22Rv1 (cell line): ENCODE measurements around the gene SPEG.

Source experiments
- ZFX ChIP-seq: fragments of 450-650 bp; IDR thresholded peaks from 2 replicates; pipeline ENCODE4 v1.6.1; 2017; ENCODE audit warnings: antibody characterized with exemption, borderline replicate concordance
- TF ChIP-seq, protein P1 (sequence below): fragments of 450-650 bp; IDR thresholded peaks from 2 replicates; pipeline ENCODE4 v1.5.1; 2017; ENCODE audit warnings: mild to moderate bottlenecking

DNA sequence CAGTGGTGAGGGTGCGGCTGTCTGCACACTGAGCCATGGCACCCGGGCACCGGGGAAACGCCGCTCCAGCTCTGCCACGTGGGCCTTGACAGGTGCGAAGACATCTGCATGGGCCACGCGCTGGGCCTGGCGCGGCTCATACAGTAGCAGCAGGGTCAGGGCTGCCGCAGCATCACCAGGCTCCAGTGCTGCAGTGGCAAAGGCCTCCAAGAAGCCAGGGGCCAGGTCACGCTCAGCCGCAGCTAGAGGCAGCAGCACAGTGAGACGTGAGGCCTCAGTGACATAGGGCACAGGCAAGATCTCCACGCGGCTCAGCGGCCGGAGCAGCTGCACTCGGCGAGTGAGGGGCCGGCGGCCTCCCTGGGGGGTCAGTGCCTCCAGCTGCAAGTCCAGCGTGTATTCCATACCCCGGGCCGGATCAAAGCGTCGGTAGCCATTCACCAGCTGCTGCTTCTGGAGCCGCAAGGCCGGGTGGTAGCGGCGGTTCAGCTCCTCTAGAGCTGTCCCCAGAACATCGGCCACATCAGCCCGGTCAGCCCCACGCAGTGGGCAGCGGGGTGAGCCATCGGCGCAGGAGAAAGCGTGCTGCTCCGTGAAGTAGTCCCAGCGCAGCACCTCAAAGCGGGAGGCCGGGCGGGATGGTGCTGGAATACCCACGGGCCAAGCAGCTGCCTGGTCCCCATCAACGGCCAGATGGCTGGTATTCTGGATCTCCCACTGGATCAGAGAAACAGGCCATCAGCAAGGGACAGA lies 105.5 kb downstream of the SPEG start:
- TF ChIP-seq, protein P1, sequence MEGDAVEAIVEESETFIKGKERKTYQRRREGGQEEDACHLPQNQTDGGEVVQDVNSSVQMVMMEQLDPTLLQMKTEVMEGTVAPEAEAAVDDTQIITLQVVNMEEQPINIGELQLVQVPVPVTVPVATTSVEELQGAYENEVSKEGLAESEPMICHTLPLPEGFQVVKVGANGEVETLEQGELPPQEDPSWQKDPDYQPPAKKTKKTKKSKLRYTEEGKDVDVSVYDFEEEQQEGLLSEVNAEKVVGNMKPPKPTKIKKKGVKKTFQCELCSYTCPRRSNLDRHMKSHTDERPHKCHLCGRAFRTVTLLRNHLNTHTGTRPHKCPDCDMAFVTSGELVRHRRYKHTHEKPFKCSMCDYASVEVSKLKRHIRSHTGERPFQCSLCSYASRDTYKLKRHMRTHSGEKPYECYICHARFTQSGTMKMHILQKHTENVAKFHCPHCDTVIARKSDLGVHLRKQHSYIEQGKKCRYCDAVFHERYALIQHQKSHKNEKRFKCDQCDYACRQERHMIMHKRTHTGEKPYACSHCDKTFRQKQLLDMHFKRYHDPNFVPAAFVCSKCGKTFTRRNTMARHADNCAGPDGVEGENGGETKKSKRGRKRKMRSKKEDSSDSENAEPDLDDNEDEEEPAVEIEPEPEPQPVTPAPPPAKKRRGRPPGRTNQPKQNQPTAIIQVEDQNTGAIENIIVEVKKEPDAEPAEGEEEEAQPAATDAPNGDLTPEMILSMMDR = no peak
- TF ChIP-seq ZFX = no peak
